GM06990 (cell line): ENCODE data around the gene MSANTD1.

Experiments used
- DNase-seq: peaks from one replicate; pipeline ENCODE4 v3.0.0-alpha.2; 2011; ENCODE audit not compliant: insufficient read length; ENCODE audit errors: extremely low read depth
- H3K27me3 ChIP-seq: replicated peaks from 2 replicates; pipeline ENCODE4 v1.6.0; 2011; ENCODE audit warnings: low read length; ENCODE audit not compliant: control insufficient read depth, insufficient read depth
- H3K36me3 ChIP-seq: 2 replicates; pipeline ENCODE4 v1.5.1; 2011; ENCODE audit warnings: low read length; ENCODE audit not compliant: control insufficient read depth, insufficient read depth
- H3K4me3 ChIP-seq: replicated peaks from 2 replicates; pipeline ENCODE4 v1.5.1; 2011; ENCODE audit warnings: low read depth, mild to moderate bottlenecking, control low read depth, low read length
- CTCF ChIP-seq: IDR thresholded peaks from 2 replicates; pipeline ENCODE4 v1.5.1; 2011; ENCODE audit warnings: low read length, control low read depth, mild to moderate bottlenecking, inconsistent platforms; ENCODE audit not compliant: insufficient read depth, poor library complexity, severe bottlenecking

The MSANTD1 gene

GRCh38 chr4:3213661-3214250, 35.2 kb upstream of the MSANTD1 start:
- DNase-seq = no peak
- Histone ChIP-seq H3K4me3 (no peak overlapping the region), H3K36me3 (peaks cover 56% of the 10 kb centered on the region), H3K27me3 (no peaks in the 10 kb centered on the region)
- TF ChIP-seq CTCF = no peak

GRCh38 chr4:3215256-3215655, 33.7 kb upstream of the MSANTD1 start:
- no peak for DNase-seq
- Histone ChIP-seq H3K4me3 (no peak overlapping the region), H3K36me3 (peaks cover 54% of the 10 kb centered on the region), H3K27me3 (no peaks in the 10 kb centered on the region)
- TF ChIP-seq CTCF = no peak

GRCh38 chr4:3215733-3216132, 33.2 kb upstream of the MSANTD1 start:
- no peak for DNase-seq
- H3K4me3 ChIP-seq = no peak overlapping the region
- H3K27me3 ChIP-seq = no peaks in the 10 kb centered on the region
- H3K36me3 ChIP-seq = peaks cover 54% of the 10 kb centered on the region
- TF ChIP-seq CTCF = no peak

- no peak overlapping the region for H3K4me3 ChIP-seq
- DNase-seq = no peak
- no peaks in the 10 kb centered on the region for H3K27me3 ChIP-seq
- H3K36me3 ChIP-seq = peaks cover 61% of the 10 kb centered on the region
- no peak for TF ChIP-seq CTCF
Measured at GRCh38 chr4:3217266-3217665, 31.7 kb upstream of the MSANTD1 start.

GRCh38 chr4:3217771-3218170, 31.2 kb upstream of the MSANTD1 start:
- TF ChIP-seq CTCF = no peak
- DNase-seq = no peak
- Histone ChIP-seq H3K27me3 (no peaks in the 10 kb centered on the region), H3K36me3 (peaks cover 58% of the 10 kb centered on the region), H3K4me3 (no peak overlapping the region)
